ENCODE results near the gene ANKRD37.

- TF ChIP-seq CTCF (IDR thresholded peaks at IDR 0.05; ENCODE audit: low read length) (no peak), EZH2phosphoT487 (IDR thresholded peaks at IDR 0.05; ENCODE audit: low read length) (no peak), EZH2 (optimal IDR thresholded peaks at IDR 0.05; ENCODE audit: low read depth, low read length) (no peak)
Observed at GRCh38 chr4:185374027-185374426, 22.6 kb upstream of the ANKRD37 start.

Measured in MM.1S (cell line).